GM18868 (cell line): Measurements from ENCODE around the gene STK39.

Source experiments
- ATAC-seq: cut with Tn5 transposase; IDR thresholded peaks from one replicate; pipeline ENCODE4 v1.9.1; 2021; ENCODE audit warnings: mild to moderate bottlenecking, moderate library complexity; ENCODE audit not compliant: unreplicated experiment

The STK39 gene

DNA sequence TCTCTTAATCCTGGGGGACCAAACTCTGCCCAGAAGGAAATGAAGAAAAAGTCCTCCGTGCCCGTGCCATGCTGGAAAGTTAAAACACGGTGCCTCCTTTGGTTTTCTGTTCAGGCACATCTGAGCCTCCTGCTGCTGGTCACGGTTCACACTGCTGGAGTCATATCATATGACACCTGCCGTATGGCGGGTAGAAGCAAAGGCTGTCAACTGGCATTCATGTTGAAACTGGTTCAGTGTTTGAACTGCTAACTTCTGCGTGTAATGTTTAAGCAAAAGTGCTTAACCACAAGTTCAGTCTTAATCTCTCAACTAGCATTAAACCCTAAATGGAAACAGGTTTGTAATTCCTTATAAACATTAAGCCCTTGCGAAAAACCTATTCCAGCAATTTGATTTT, 3.1 kb downstream of the STK39 start:
- ATAC-seq, result no peak

GRCh38 chr2:168243061-168243460, 4.3 kb downstream of the STK39 start:
- ATAC-seq, result no peak

DNA sequence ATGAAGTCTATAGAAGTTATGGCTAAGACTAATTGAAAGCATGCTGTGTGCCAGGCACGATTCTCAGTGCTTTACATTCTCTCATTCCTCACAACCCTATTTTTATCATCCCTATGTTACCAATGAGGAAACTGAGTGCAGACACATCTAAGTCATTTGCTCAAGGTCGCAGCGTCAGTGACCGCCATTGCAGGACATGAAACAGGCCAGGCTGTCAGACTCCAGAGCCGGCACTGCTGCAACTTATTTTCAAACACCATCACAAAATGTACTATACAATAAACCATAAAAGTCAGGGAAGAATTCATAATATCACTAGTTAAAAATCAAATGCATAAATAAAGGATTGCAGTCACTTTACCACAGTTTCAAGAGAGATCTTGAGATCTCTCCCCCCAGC, 5.6 kb downstream of the STK39 start:
- no peak for ATAC-seq

DNA sequence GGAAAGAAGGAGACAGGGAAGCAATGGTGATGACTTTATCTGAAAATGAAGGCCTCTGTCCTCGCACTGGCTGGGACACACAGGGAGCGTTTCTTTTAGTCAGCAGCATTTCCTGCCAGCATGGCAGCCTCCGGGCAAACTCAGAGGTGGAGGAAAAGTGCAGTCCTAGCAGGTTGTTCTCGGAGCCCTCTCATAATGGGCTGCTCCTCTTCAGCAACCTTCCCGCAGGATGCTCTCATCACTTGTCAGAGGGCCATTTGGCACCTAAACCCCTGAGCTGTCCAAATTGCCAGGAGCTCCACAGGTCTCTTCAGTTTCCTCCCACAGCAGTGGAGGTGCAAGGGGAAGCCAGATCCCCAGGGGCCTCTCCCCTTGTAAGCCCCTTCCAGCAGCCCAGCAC, 6.2 kb downstream of the STK39 start:
- no peak for ATAC-seq

GRCh38 chr2:168239281-168239680, 8.1 kb downstream of the STK39 start:
- ATAC-seq, result no peak

- no peak for ATAC-seq
Measured at GRCh38 chr2:168237741-168238140, 9.7 kb downstream of the STK39 start.

- ATAC-seq, result no peak
Measured at GRCh38 chr2:168234407-168235085, 12.8 kb downstream of the STK39 start.

- no peak for ATAC-seq
Measured at GRCh38 chr2:168233726-168234406, 13.5 kb downstream of the STK39 start.

GRCh38 chr2:168233166-168233565, 14.2 kb downstream of the STK39 start:
- ATAC-seq, result no peak

GRCh38 chr2:168231609-168232241, 15.7 kb downstream of the STK39 start:
- ATAC-seq, result no peak

GRCh38 chr2:168230389-168230788, 17.0 kb downstream of the STK39 start:
- ATAC-seq, result no peak

DNA sequence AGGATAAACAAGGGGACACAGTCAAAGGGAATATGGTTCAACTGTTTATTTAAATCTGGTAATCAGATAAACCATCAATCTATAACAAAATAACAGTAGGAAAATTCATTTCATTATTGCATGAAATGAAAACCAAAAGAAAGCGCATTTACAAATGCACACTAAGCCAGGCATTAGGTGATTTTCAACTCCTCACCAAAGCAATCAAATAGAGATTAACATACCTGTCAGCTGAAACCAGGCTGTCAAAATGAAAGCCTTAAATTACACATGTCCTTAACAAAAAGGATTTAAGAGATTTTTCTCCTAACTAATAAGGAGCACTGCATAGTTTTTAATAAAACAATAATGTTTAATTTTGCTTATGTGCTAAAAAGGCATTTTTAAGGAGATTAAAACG, 23.0 kb downstream of the STK39 start:
- ATAC-seq, result no peak

DNA sequence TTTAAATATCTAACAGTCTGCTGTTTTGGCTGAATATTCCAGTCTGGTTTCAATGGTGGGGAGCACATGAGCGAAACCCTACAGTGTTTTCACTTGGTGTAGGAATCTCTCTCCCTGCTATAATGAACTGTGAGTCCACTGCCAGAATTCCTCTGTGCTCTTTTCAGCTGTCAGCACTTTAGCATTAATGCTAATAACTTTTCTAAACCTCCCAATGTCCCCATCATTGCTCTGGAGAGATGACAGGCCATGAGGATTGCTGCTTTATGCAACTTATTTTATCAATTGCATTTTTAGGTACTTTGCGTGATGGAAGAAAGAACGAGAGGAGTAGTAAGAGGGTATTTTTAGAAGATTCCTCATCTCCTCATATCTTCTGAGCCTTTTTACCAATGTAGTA, 25.3 kb downstream of the STK39 start:
- ATAC-seq, result no peak

DNA sequence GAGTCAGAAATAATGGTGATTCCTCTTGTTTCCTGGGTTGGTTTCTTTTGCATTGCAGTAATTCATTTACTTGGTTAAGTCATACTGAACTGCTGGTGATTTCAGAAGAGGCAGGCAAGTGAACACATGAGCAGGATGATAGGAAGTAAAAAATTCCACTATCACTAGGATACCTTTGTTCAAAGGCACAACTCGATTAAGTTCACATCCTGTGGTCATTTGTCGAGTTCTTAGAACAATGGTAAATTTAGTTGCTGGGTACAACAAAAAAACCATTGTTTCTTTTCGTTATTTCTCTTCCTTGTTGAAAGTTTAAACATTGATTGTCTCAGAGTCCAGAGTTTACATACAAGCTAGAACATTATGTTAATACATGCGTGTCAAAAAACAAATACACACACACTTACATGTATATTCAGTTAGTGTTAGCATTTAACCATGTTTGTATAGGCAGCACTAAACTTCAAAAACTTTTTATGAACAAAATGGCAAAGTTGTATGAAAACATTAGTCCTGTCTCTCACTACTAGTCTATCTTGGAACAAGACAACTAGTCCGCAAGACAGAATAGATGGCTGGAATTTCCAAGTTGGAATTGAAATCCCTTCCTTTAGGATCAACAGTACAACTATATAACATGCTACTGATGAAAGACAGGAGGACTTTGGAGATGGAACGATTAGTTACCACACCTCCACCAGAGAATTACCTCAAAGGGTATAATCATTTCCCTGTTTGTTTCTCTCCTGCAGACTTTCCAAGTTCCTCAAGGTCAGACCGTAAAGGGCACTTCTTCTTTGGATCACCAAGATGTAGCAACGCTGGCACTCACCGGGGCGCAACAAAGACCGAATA, 26.2 kb downstream of the STK39 start:
- no peak for ATAC-seq

- ATAC-seq, result no peak
Measured at GRCh38 chr2:168217920-168218319, 29.5 kb downstream of the STK39 start.

DNA sequence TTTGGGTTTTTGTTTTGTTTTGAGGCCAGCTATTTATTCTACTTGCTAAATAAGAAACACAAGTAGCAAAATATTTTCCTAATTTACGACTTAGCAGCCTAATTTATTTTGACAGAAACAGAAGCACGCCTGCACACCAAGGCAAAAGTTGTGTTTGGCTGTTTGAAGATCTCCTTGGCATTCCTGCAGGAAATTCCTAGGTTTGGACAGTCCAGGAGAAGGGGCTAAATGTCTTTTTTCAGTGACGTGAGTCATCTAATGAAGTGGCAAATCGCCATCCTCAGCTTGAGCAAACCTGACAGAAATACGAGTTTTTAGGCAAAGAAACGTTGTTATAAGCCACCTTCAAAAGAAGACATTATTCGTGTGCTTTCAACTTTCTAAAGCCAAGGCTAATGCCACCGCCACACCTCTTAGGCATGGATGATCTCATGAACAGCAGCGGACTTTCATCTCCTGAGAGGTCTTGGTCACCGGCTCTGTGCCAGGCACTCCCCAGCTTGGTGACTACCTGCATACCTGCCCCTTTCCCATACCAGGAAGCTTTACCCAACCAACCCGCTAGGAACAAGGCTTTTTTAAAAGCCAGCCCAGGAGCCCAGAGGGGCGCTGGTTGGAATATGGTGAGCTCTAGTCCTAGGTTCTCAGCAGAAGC, 30.9 kb downstream of the STK39 start:
- ATAC-seq, result no peak

- ATAC-seq, result no peak
Measured at GRCh38 chr2:168215813-168216212, 31.6 kb downstream of the STK39 start.

- ATAC-seq, result no peak
Measured at GRCh38 chr2:168212866-168213265, 34.5 kb downstream of the STK39 start.

DNA sequence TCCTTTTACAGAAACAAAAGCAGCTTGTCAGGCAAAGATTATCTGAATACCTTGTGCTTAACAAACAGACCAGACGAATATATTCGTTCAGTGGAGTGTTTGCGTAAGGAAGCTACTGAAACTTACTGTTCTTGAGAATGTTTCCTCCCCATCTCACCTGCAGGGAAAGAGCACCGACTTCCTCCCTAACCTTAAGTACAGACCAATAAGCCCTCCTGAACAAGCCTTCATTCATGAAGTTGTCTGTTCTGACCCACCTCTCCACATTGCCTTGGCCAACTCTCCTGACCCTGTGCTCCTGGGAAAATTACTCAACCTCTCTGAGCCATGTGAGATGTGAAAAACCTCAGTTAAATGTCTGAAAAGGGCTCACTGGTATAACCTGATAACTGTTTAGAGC, 35.2 kb downstream of the STK39 start:
- no peak for ATAC-seq

DNA sequence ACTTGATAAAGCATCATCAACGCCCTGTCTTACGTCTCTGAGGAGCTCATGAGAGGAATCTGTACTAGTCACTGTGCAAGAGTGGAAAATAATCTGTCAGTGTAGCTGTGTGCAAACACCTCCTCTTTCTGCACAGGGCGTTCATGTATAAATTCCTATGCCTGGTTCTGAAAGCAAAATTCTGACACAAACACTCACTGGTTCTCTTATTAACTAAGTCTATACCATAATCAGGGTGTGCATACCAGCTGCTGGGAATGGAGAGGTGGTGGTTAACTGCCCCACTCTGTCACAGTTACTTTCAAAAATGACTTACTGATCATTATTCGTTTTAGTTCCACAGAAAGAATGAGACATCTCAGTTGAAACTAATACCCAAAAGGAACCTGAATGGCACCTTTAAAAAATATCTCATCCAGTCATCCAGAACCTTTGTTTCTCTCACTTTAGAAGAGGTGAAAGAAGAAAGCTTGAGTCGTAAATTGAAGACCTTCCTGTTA, 35.7 kb downstream of the STK39 start:
- no peak for ATAC-seq
